HG02870 (cell line): ENCODE results near the gene RIMBP3B.
"Not testable (repeated sequence)": the region's sequence is repeated elsewhere in the genome, so short reads cannot be mapped to it uniquely, and the experiment has no call there.

ENCODE experiments used
- ATAC-seq: cut with Tn5 transposase; IDR thresholded peaks from one replicate; pipeline ENCODE4 v1.9.1; 2021; ENCODE audit warnings: mild to moderate bottlenecking, moderate library complexity; ENCODE audit not compliant: unreplicated experiment

RIMBP3B gene, protein sequence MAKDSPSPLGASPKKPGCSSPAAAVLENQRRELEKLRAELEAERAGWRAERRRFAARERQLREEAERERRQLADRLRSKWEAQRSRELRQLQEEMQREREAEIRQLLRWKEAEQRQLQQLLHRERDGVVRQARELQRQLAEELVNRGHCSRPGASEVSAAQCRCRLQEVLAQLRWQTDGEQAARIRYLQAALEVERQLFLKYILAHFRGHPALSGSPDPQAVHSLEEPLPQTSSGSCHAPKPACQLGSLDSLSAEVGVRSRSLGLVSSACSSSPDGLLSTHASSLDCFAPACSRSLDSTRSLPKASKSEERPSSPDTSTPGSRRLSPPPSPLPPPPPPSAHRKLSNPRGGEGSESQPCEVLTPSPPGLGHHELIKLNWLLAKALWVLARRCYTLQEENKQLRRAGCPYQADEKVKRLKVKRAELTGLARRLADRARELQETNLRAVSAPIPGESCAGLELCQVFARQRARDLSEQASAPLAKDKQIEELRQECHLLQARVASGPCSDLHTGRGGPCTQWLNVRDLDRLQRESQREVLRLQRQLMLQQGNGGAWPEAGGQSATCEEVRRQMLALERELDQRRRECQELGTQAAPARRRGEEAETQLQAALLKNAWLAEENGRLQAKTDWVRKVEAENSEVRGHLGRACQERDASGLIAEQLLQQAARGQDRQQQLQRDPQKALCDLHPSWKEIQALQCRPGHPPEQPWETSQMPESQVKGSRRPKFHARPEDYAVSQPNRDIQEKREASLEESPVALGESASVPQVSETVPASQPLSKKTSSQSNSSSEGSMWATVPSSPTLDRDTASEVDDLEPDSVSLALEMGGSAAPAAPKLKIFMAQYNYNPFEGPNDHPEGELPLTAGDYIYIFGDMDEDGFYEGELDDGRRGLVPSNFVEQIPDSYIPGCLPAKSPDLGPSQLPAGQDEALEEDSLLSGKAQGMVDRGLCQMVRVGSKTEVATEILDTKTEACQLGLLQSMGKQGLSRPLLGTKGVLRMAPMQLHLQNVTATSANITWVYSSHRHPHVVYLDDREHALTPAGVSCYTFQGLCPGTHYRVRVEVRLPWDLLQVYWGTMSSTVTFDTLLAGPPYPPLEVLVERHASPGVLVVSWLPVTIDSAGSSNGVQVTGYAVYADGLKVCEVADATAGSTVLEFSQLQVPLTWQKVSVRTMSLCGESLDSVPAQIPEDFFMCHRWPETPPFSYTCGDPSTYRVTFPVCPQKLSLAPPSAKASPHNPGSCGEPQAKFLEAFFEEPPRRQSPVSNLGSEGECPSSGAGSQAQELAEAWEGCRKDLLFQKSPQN (N-terminal part only)

GRCh38 chr22:21383701-21384467 lies at the start of gene RIMBP3B:
RIMBP3B (plus strand) TSS chr22:21383751; CDS start chr22:21383859, 108 bp downstream.
- ATAC-seq: not testable (repeated sequence)

- ATAC-seq: not testable (repeated sequence)
Observed at GRCh38 chr22:21357527-21357926, 26.0 kb upstream of the RIMBP3B start.

DNA sequence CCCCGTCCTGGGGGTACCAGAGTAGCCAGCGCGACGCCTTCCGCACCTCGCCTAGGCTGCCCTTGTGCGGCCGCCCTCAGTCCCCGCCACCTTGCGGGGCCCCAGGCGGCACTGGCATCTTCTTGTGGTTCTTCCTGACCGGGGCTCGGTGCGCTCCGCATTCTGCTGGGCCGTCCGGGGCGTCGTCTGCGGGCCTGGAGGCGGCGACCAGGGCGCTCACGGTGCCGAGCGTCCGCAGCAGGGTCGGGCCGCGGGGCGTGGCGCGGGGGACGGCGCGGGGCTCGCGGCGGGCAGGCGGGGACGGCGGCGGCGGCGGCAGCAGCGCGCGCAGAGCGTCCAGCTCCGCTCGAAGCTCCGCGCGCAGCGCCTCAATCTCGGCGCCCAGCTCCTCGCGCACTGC lies 23.0 kb upstream of the RIMBP3B start:
- not testable (repeated sequence) for ATAC-seq

DNA sequence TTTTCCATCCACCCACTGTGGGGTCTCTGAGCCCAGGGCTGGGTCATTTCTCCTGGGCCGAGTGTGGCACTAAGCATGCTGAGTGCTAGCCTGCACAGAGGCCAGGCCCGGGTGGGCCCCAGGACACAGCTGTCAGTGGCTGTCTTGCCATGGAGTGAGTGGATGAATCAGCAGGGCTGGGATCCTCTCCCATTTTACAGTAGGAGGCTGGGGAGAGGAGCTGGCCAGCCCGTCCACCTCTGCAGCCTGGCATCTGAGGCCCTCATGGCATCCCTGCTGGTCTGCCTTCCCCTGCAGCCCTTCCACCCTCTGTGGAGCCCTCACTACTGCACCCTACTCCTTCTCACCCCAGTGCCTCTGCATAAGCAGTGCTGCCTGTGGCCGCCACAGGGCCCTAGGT lies 21.1 kb upstream of the RIMBP3B start:
- not testable (repeated sequence) for ATAC-seq

DNA sequence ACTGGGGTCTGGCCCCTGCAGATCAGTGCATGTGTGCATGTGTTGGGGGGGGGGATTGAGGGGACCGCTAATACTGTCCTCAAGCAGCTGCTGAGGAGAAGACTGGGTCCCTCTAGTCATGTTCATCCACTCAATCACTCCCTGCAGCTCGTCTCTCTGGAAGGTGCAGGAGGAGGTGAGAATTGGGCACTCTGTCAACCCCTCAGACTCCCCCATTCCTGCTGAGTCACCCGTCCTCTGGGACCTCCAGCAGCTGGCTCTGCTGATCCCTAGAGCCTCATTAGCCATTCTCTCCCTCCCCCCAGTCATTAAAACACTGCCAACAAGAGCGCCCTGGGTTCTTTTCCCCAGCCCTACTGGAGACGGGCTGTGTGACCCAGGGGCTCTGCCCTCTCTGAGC lies 20.5 kb upstream of the RIMBP3B start:
- not testable (repeated sequence) for ATAC-seq

GRCh38 chr22:21363803-21364202 lies 19.7 kb upstream of the RIMBP3B start:
- ATAC-seq: not testable (repeated sequence)

DNA sequence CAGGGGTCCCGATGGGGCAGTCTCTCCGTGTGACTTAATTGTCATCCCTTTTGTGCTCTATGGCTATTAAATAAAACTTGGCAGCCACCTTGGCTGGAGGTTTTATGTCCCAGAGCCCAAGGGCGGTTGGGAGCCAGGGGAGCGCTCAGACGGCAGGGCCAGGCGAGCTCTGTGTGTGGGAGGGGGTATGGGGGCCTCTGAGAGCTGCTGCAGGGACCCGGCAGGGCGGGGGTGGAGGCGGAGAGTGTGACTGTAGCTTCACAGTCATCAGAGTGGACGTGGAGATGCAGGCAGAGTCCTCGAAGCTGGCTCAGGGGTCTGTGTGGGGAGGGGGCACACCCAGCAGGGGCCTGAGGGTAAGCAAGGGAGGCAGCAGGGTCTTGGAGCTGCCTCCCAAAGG lies 19.2 kb upstream of the RIMBP3B start:
- ATAC-seq: not testable (repeated sequence)

GRCh38 chr22:21365337-21365736 lies 18.2 kb upstream of the RIMBP3B start:
- ATAC-seq: not testable (repeated sequence)

DNA sequence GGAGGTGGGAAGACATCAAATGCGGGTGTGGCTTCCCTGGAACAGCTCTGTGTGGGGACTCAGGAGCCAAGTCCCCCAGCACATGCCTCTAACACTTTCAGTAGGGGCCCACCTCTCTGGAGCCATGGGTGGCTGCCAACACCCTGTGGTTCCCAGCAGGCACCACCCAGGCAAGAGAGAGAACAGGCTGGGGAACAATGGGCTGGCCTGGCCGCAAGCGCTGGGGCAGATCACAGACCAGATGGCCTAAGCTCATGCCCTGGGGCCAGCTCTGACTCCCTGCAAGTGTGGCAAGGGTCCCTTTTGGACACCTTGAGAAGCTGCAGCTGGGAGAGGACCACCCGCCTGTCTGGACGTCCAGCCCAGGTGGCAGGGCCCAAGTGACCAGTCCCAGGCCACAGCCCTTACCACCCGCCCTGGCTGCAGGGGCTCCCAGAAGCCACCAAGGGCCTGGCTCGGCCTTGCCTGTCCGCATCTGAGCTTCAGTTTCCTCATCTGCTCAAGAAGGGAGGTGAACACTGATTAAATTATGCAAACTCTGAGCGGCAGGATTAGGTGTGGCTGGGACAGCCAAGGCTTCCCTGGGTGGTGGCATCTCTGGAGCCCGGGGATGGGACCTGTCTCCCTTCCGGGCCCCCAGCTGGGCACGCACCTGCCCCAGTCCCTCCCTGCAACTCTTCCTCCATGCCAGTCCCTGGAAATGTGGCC lies 14.8 kb upstream of the RIMBP3B start:
- ATAC-seq: not testable (repeated sequence)

GRCh38 chr22:21375880-21376279 lies 7.7 kb upstream of the RIMBP3B start:
- ATAC-seq: not testable (repeated sequence)

DNA sequence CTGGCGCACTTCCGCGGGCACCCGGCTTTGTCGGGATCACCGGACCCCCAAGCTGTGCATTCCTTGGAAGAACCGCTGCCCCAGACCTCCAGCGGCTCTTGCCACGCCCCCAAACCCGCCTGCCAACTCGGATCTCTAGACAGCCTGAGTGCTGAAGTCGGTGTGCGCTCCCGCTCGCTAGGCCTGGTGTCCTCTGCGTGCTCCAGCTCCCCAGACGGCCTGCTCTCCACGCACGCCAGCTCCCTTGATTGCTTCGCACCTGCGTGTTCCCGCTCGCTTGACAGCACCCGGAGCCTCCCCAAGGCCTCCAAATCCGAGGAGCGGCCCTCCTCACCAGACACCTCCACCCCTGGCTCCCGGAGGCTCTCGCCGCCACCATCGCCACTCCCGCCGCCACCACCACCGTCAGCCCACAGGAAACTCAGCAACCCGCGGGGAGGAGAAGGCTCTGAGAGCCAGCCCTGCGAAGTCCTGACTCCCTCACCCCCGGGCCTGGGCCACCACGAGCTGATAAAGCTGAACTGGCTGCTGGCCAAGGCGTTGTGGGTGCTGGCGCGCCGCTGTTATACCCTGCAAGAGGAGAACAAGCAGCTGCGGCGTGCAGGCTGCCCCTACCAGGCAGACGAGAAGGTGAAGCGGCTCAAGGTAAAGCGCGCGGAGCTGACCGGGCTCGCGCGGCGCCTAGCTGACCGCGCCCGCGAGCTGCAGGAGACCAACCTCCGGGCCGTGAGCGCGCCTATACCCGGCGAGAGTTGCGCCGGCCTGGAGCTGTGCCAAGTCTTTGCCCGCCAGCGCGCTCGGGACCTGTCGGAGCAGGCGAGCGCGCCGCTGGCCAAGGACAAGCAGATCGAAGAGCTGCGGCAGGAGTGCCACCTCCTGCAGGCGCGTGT lies 1.2 kb downstream of the RIMBP3B start:
- not testable (repeated sequence) for ATAC-seq

- ATAC-seq: not testable (repeated sequence)
Observed at GRCh38 chr22:21389480-21389879, 5.9 kb downstream of the RIMBP3B start.

GRCh38 chr22:21390013-21390412 lies 6.5 kb downstream of the RIMBP3B start:
- ATAC-seq: not testable (repeated sequence)

GRCh38 chr22:21394613-21395012 lies 11.1 kb downstream of the RIMBP3B start:
- ATAC-seq: not testable (repeated sequence)

GRCh38 chr22:21401197-21401969 lies 17.8 kb downstream of the RIMBP3B start:
- ATAC-seq: not testable (repeated sequence)

DNA sequence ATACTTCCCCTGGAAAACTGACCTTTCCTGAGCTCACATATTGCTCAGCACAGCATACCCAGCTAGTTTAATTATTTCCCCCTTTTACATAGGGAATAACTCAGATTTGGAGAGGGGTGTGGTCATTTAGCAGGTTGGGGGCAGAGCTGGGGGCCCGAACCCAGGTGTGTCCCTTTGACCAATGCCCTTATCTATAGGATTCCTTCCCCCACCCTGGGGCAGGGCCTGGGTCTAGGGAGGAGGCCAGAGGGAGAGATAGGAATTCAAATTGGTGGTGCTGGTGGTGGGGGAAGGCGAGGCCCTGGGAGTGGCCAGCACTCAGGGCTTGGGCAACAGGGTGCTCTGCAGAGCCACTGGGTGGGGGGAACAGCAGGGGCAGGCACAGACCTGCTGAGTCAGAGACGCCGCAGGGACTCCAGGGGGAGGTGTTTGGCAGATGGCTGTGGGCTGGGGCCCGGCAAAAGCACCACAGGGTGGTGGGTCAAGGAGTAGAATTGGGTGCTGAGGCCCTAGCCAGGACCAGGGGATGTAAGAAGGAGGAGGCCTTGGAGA lies 19.3 kb downstream of the RIMBP3B start:
- not testable (repeated sequence) for ATAC-seq

GRCh38 chr22:21407139-21407538 lies 23.6 kb downstream of the RIMBP3B start:
- not testable (repeated sequence) for ATAC-seq
